ENCODE measurements around the gene RBX1. TPM values are rescaled to one million over a fixed set of nuclear protein-coding genes. Genes with fewer than 3 reads are reported as not detected.

Gene RBX1
- polyA plus RNA-seq, 3 donors, result 42.7 to 247 (median 224) TPM

GRCh38 chr22:40932396-40932795 is 18.8 kb upstream of the RBX1 start:
- no peaks in the 10 kb centered on the region for H3K79me2 ChIP-seq (ENCODE audit: insufficient read depth, low read length)
- peaks cover 3 to 7% of the 10 kb centered on the region in 2 donors for H3K36me3 Mint-ChIP-seq

DNA sequence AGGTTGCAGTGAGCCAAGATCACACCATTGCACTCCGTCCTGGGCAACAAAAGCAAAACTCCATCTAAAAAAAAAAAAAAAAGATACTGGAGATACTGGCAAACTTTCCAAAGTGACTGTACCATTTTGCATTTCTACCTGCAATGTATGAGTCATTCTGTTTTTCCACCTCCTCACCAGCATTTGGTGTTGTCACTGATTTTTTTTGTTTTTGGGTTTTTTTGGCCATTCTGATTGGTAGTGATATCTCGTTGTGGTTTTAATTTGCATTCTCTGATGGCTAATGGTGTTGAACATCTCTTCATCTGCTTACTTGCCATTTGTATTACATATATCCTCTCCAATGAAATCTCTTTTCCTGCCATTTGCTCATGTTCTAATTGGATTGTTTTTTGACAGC is 12.0 kb upstream of the RBX1 start:
- Mint-ChIP-seq H3K4me3 (no peak overlapping the region), H3K9me3 (peaks cover 0 to 2% (median 0%) of the 10 kb centered on the region in 7 donors), H3K36me3 (no peaks in the 10 kb centered on the region), H3K27ac (no peak overlapping the region), H3K27me3 (ENCODE audit: low read depth in 3 of 3) (peaks cover 0 to 2% (median 0%) of the 10 kb centered on the region in 3 donors), H3K4me1 (peaks cover 24% of the 10 kb centered on the region)
- H3K79me2 ChIP-seq (ENCODE audit: insufficient read depth, low read length), result no peaks in the 10 kb centered on the region
- H3K36me3 ChIP-seq (replicated peaks in 1 of 2; ENCODE audit: control insufficient read depth in 1 of 2, insufficient read depth in 2 of 2, low read length in 2 of 2), result peaks cover 0 to under 1% of the 10 kb centered on the region in 2 donors
- H3K9ac ChIP-seq (ENCODE audit: insufficient read depth, low read length, poor library complexity, severe bottlenecking), result no peak overlapping the region
- WGBS (ENCODE audit: insufficient coverage), result no CpG with 5 or more reads among the region's 2 CpGs
- H3K9me3 ChIP-seq (replicated peaks in 1 of 2; ENCODE audit: control insufficient read depth in 1 of 2, insufficient read depth in 1 of 2, low read length in 2 of 2), result no peaks in the 10 kb centered on the region
- H3K4me1 ChIP-seq (ENCODE audit: control insufficient read depth in 1 of 2, insufficient read depth in 2 of 2, low read length in 2 of 2), result peaks cover 22 to 30% of the 10 kb centered on the region in 2 donors
- H3K4me3 ChIP-seq (replicated peaks in 1 of 3; ENCODE audit: low read depth in 2 of 3, low read length in 3 of 3), result no peak overlapping the region
- H3K27me3 ChIP-seq (ENCODE audit: control insufficient read depth in 2 of 2, insufficient read depth in 2 of 2, low read length in 2 of 2), result no peaks in the 10 kb centered on the region
- no peak overlapping the region for H3K4me2 ChIP-seq (replicated peaks; ENCODE audit: extremely low read depth, low read length, poor library complexity, severe bottlenecking)
- H3K27ac ChIP-seq (ENCODE audit: low read depth in 1 of 2, low read length in 2 of 2), result no peak overlapping the region
- H2AFZ ChIP-seq (ENCODE audit: insufficient read depth, low read depth, low read length, poor library complexity, severe bottlenecking), result no peak overlapping the region
- TF ChIP-seq CTCF (IDR thresholded peaks at IDR 0.05), result no peak
- intact Hi-C loops (cut with micrococcal nuclease), result no loop called here
- no peak for DNase-seq
- H4K20me1 ChIP-seq (ENCODE audit: insufficient read depth, low read length), result no peaks in the 10 kb centered on the region

More at GRCh38 chr22:40932396-40932795, 18.8 kb upstream of the RBX1 start:
- Mint-ChIP-seq H3K27ac (no peak overlapping the region), H3K4me1 (no peaks in the 10 kb centered on the region), H3K27me3 (ENCODE audit: low read depth in 3 of 3) (peaks cover 0 to 2% (median 0%) of the 10 kb centered on the region in 3 donors), H3K9me3 (peaks cover 0 to 2% (median 0%) of the 10 kb centered on the region in 7 donors), H3K4me3 (no peak overlapping the region)
- Histone ChIP-seq H3K4me2 (replicated peaks; ENCODE audit: extremely low read depth, low read length, poor library complexity, severe bottlenecking) (no peak overlapping the region), H3K4me3 (replicated peaks in 1 of 3; ENCODE audit: low read depth in 2 of 3, low read length in 3 of 3) (no peak overlapping the region), H3K36me3 (replicated peaks in 1 of 2; ENCODE audit: control insufficient read depth in 1 of 2, insufficient read depth in 2 of 2, low read length in 2 of 2) (peaks cover 0 to 10% of the 10 kb centered on the region in 2 donors), H3K9ac (ENCODE audit: insufficient read depth, low read length, poor library complexity, severe bottlenecking) (no peak overlapping the region), H3K4me1 (ENCODE audit: control insufficient read depth in 1 of 2, insufficient read depth in 2 of 2, low read length in 2 of 2) (no peaks in the 10 kb centered on the region), H3K27me3 (ENCODE audit: control insufficient read depth in 2 of 2, insufficient read depth in 2 of 2, low read length in 2 of 2) (no peaks in the 10 kb centered on the region), H4K20me1 (ENCODE audit: insufficient read depth, low read length) (no peaks in the 10 kb centered on the region), H3K9me3 (replicated peaks in 1 of 2; ENCODE audit: control insufficient read depth in 1 of 2, insufficient read depth in 1 of 2, low read length in 2 of 2) (no peaks in the 10 kb centered on the region), H2AFZ (ENCODE audit: insufficient read depth, low read depth, low read length, poor library complexity, severe bottlenecking) (no peak overlapping the region), H3K27ac (ENCODE audit: low read depth in 1 of 2, low read length in 2 of 2) (no peak overlapping the region)
- intact Hi-C loops (cut with micrococcal nuclease), result no loop called here
- no peak for TF ChIP-seq CTCF (IDR thresholded peaks at IDR 0.05)
- no CpG with 5 or more reads among the region's 2 CpGs for WGBS (ENCODE audit: insufficient coverage)
- DNase-seq, result no peak
